ENCODE results near the gene FTSJ1.

GRCh38 chrX:48456628-48457331 lies 19.2 kb upstream of the FTSJ1 start:
- TF ChIP-seq CTCF (IDR thresholded peaks at IDR 0.05) (no peak), POLR2A (IDR thresholded peaks at IDR 0.05) (no peak)

Data from Peyer's patch (tissue), 4 donors.